ENCODE measurements around the gene LCE3D.

GRCh38 chr1:152582647-152583046, 2.3 kb upstream of the LCE3D start:
- TF ChIP-seq CTCF (IDR thresholded peaks at IDR 0.05), result no peak
- TF ChIP-seq EP300 (IDR thresholded peaks at IDR 0.05), result no peak
- TF ChIP-seq POLR2A (IDR thresholded peaks at IDR 0.05), result no peak

All from tibial nerve (tissue), 4 donors.